Body of pancreas (tissue), 4 donors: ENCODE data around the gene RB1. TPM values are rescaled to one million over a fixed set of nuclear protein-coding genes. Genes with fewer than 3 reads are reported as not detected.
"Not testable (repeated sequence)": the region's sequence is repeated elsewhere in the genome, so short reads cannot be mapped to it uniquely, and the experiment has no call there.

Experiments
- ATAC-seq: fragments of 150-250 bp; one replicate; pipeline ENCODE4 v1.9.1; 2016
- DNase-seq, 4 donors: peaks; one replicate each; pipeline ENCODE4 v3.0.0-alpha.2; 2019
- H3K27ac ChIP-seq, 4 donors: fragments of 200-600 bp; sonication (generic); 1 replicate in 3 of 4; 2 replicates in 1 of 4; pipeline versions ENCODE4 v1.5.1 to v1.6.1; 2016 to 2019; ENCODE audit warnings: mild to moderate bottlenecking in 1 of 4, mixed read lengths in 1 of 4, moderate library complexity in 1 of 4
- H3K27me3 ChIP-seq, 2 donors: fragments of 200-600 bp; sonication (generic); one replicate each; pipeline ENCODE4 v1.6.0; 2016; ENCODE audit warnings: mild to moderate bottlenecking in 1 of 2
- H3K36me3 ChIP-seq, 2 donors: fragments of 200-600 bp; sonication (generic); replicated peaks in 1 of 2; 2 replicates each; pipeline ENCODE4 v1.5.1; 2016; ENCODE audit warnings: low read depth in 2 of 2; ENCODE audit not compliant: insufficient read depth in 1 of 2
- H3K4me1 ChIP-seq: fragments of 200-600 bp; sonication (generic); one replicate; pipeline ENCODE4 v1.6.0; 2016
- H3K4me3 ChIP-seq, 2 donors: fragments of 200-600 bp; sonication (generic); 1 replicate in 1 of 2; 2 replicates in 1 of 2; pipeline ENCODE4 v1.5.1; 2016 to 2019
- H3K9me3 ChIP-seq, 3 donors: fragments of 200-600 bp; sonication (generic); 1 replicate in 2 of 3; 2 replicates in 1 of 3; pipeline ENCODE4 v1.5.1; 2016
- CTCF ChIP-seq, 7 experiments: fragments of 450-650 bp in 4 of 7; fragments of 200-600 bp in 3 of 7; sonication (generic) in 3 of 7; IDR thresholded peaks; one replicate each; pipeline ENCODE4 v1.5.1; 2016 to 2019; ENCODE audit warnings: antibody characterized with exemption in 7 of 7
- POLR2A ChIP-seq, 3 donors: fragments of 450-650 bp; IDR thresholded peaks; one replicate each; pipeline ENCODE4 v1.6.1; 2016; ENCODE audit warnings: antibody characterized with exemption in 3 of 3, mild to moderate bottlenecking in 2 of 3
- WGBS, 2 donors: methylation state at CpG; one replicate each; pipeline ENCODE4 v1.1.5; 2017; 5-methylcytosine and 5-hydroxymethylcytosine counted together
- intact Hi-C: fragments of 100-400 bp; cut with DNase I; formaldehyde crosslinking; loops from one replicate; pipeline ENCODE4 v1.15.1; 2023
- total RNA-seq, 2 donors: library from RNA; depleted of rRNA; stranded (reverse); fragments of >200 nt; gene quantifications; one replicate each; pipeline ENCODE4 v1.1.0, GENCODE V29; 2016

Gene RB1
- total RNA-seq, 2 donors from 2014 or later, result 20.5 to 28.0 TPM

GRCh38 chr13:48322294-48322693 is 18.7 kb downstream of the RB1 start:
- no peak for TF ChIP-seq CTCF (IDR thresholded peaks at IDR 0.05)
- TF ChIP-seq POLR2A (IDR thresholded peaks at IDR 0.05), result no peak

GRCh38 chr13:48333976-48334375 is 30.4 kb downstream of the RB1 start:
- WGBS, 2 donors, result 72 to 73% methylated on average over 1 of the region's 1 CpG
- H3K4me3 ChIP-seq, result no peak overlapping the region
- intact Hi-C loops, result no loop called here
- no peak for DNase-seq
- no peak for TF ChIP-seq POLR2A (IDR thresholded peaks at IDR 0.05)
- TF ChIP-seq CTCF (IDR thresholded peaks at IDR 0.05), result no peak
- no peaks in the 10 kb centered on the region for H3K9me3 ChIP-seq
- no peaks in the 10 kb centered on the region for H3K27me3 ChIP-seq
- no peak overlapping the region for H3K27ac ChIP-seq
- no peaks in the 10 kb centered on the region for H3K36me3 ChIP-seq
- ATAC-seq, result no peak
- no peaks in the 10 kb centered on the region for H3K4me1 ChIP-seq

More at GRCh38 chr13:48322294-48322693, 18.7 kb downstream of the RB1 start:
- H3K4me3 ChIP-seq, result no peak overlapping the region
- no peaks in the 10 kb centered on the region for H3K36me3 ChIP-seq
- no peaks in the 10 kb centered on the region for H3K27me3 ChIP-seq
- ATAC-seq (no peak), DNase-seq (no peak)
- intact Hi-C loops, result no loop called here
- H3K4me1 ChIP-seq, result no peaks in the 10 kb centered on the region
- no peak overlapping the region for H3K27ac ChIP-seq
- peaks cover 0 to 10% (median 0%) of the 10 kb centered on the region in 3 donors for H3K9me3 ChIP-seq

- 55 to 56% methylated on average over 4 of the region's 4 CpGs for WGBS, 2 donors
- Histone ChIP-seq H3K9me3 (no peaks in the 10 kb centered on the region), H3K36me3 (no peaks in the 10 kb centered on the region), H3K4me3 (no peak overlapping the region), H3K4me1 (no peaks in the 10 kb centered on the region), H3K27me3 (no peaks in the 10 kb centered on the region), H3K27ac (no peak overlapping the region)
- intact Hi-C loops, result loop anchor here (5.0 kb wide), 1 partner anchor 243 kb away; no protein-coding TSS in a partner anchor
- DNase-seq (no peak), ATAC-seq (peak; percentile 33)
- TF ChIP-seq POLR2A (IDR thresholded peaks at IDR 0.05), result no peak
- TF ChIP-seq CTCF (IDR thresholded peaks at IDR 0.05), result peak; percentile 26 to 70 (median 61)
Measured at GRCh38 chr13:48334534-48335127, 31.1 kb downstream of the RB1 start.

- intact Hi-C loops, result loop anchor here (5.0 kb wide), 1 partner anchor 238 kb away; no protein-coding TSS in a partner anchor
- not testable (repeated sequence) for DNase-seq, H3K27me3 ChIP-seq, H3K27ac ChIP-seq, H3K36me3 ChIP-seq, ATAC-seq, H3K4me3 ChIP-seq, H3K9me3 ChIP-seq, H3K4me1 ChIP-seq
- whole genome bisulfite sequencing, 2 donors, result 96 to 100% methylated on average over 4 to 11 of the region's 11 CpGs
Measured at GRCh38 chr13:48339198-48339597, 35.6 kb downstream of the RB1 start.

GRCh38 chr13:48344264-48344663 is 40.7 kb downstream of the RB1 start:
- ATAC-seq, result no peak
- TF ChIP-seq CTCF (IDR thresholded peaks at IDR 0.05) (no peak), POLR2A (IDR thresholded peaks at IDR 0.05) (no peak)
- WGBS, 2 donors, result 78 to 84% methylated on average over 2 of the region's 2 CpGs
- Histone ChIP-seq H3K27me3 (no peaks in the 10 kb centered on the region), H3K36me3 (peaks cover 0 to under 1% of the 10 kb centered on the region in 2 donors), H3K27ac (no peak overlapping the region), H3K9me3 (no peaks in the 10 kb centered on the region), H3K4me1 (no peaks in the 10 kb centered on the region), H3K4me3 (no peak overlapping the region)
- intact Hi-C loops, result no loop called here
- no peak for DNase-seq
